Activated T-cell treated with anti-CD3 and anti-CD28 coated beads, Interleukin-2, amount 50 U/mL, for 24 hours (primary cell): ENCODE data around the gene HS6ST1.

Source experiments
- DNase-seq: peaks from one replicate; pipeline ENCODE4 v3.0.0-alpha.2; 2020
- H3K27ac Mint-ChIP-seq: 2 replicates; pipeline ENCODE4 v1.8.0; 2020; ENCODE audit warnings: mild to moderate bottlenecking, mixed read lengths
- H3K27me3 Mint-ChIP-seq: 2 replicates; pipeline ENCODE4 v1.8.0; 2020; ENCODE audit warnings: mixed read lengths
- H3K36me3 Mint-ChIP-seq: 2 replicates; pipeline ENCODE4 v1.8.0; 2020; ENCODE audit warnings: low read depth, mixed read lengths
- H3K4me1 Mint-ChIP-seq: 2 replicates; pipeline ENCODE4 v1.8.0; 2020; ENCODE audit warnings: low read depth, mixed read lengths
- H3K4me3 Mint-ChIP-seq: 2 replicates; pipeline ENCODE4 v1.8.0; 2020; ENCODE audit warnings: mild to moderate bottlenecking, moderate library complexity, mixed read lengths
- H3K9me3 Mint-ChIP-seq: 2 replicates; pipeline ENCODE4 v1.8.0; 2020; ENCODE audit warnings: mixed read lengths

Gene HS6ST1

GRCh38 chr2:128304330-128304714 is 14.3 kb downstream of the HS6ST1 start:
- peaks cover 6% of the 10 kb centered on the region for H3K36me3 Mint-ChIP-seq
- DNase-seq, result no peak
- no peaks in the 10 kb centered on the region for H3K9me3 Mint-ChIP-seq
- no peak overlapping the region for H3K27ac Mint-ChIP-seq
- no peak overlapping the region for H3K4me3 Mint-ChIP-seq
- peaks cover 7% of the 10 kb centered on the region for H3K4me1 Mint-ChIP-seq
- H3K27me3 Mint-ChIP-seq, result no peaks in the 10 kb centered on the region

DNA sequence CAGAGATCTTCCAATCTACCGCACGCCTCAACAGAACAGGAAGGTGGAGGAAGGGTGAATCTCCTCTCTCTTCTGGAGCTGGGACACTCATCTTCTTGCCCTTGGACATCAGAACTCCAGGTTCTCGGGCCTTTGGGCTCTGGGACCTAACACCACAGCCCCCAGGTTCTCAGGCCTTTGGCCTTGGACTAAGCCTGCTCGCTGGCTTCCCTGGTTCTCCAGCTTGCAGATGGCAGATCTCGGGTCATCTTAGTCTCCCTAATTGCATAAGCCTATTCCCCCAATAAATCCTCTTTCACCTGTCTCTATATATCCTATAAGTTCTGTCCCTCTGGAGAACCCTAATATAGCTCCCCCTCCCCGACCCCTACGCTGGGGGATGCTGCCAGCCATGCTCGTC is 14.8 kb downstream of the HS6ST1 start:
- peaks cover 7% of the 10 kb centered on the region for H3K4me1 Mint-ChIP-seq
- no peak overlapping the region for H3K27ac Mint-ChIP-seq
- H3K36me3 Mint-ChIP-seq, result peaks cover 6% of the 10 kb centered on the region
- no peaks in the 10 kb centered on the region for H3K27me3 Mint-ChIP-seq
- H3K4me3 Mint-ChIP-seq, result no peak overlapping the region
- no peak for DNase-seq
- no peaks in the 10 kb centered on the region for H3K9me3 Mint-ChIP-seq

DNA sequence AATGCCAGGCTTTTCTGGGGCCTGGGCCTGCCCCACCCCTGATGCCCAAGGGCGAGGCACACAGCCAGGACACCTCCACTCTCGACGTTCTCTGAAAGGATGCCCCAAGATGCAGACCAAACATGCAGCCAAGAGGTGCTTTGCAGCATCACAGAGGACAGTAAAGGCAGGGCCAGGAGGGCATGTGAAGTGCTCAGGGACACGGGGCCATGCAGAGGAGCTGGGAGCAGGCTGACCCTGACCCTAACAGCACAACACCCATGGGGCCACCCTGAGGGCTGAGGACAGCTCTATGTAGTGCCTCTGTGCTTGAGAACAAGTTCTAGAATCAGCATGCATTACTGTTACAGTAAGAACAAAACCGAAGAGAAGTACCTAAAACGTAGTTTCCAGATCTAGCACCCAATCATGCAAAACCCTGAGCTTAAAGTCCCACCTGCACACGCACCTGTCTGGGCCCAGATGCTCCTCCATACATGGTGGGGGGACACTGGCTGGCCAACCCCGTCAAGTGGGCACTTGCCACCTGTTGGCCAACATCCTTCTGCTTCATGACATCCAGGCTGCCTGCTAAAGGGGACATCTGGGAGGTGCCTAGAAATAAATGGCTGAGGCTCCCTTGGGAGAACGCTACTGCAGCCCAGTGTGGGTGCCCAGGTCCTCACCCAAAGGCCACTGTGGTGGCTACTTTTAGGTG is 15.4 kb downstream of the HS6ST1 start:
- Mint-ChIP-seq H3K36me3 (peaks cover 9% of the 10 kb centered on the region), H3K27me3 (no peaks in the 10 kb centered on the region), H3K27ac (no peak overlapping the region), H3K4me3 (no peak overlapping the region), H3K9me3 (peaks cover 3% of the 10 kb centered on the region), H3K4me1 (peaks cover 7% of the 10 kb centered on the region)
- no peak for DNase-seq

- DNase-seq, result no peak
- Mint-ChIP-seq H3K27me3 (no peaks in the 10 kb centered on the region), H3K36me3 (peaks cover 6% of the 10 kb centered on the region), H3K4me3 (no peak overlapping the region), H3K9me3 (peaks cover 3% of the 10 kb centered on the region), H3K27ac (no peak overlapping the region), H3K4me1 (peaks cover 5% of the 10 kb centered on the region)
These were observed 16.0 kb downstream of the HS6ST1 start for GRCh38 chr2:128302744-128303067.

GRCh38 chr2:128302011-128302743 is 16.5 kb downstream of the HS6ST1 start:
- DNase-seq, result no peak
- peaks cover 5% of the 10 kb centered on the region for H3K36me3 Mint-ChIP-seq
- peaks cover 3% of the 10 kb centered on the region for H3K9me3 Mint-ChIP-seq
- H3K4me3 Mint-ChIP-seq, result no peak overlapping the region
- no peak overlapping the region for H3K27ac Mint-ChIP-seq
- peaks cover 6% of the 10 kb centered on the region for H3K4me1 Mint-ChIP-seq
- H3K27me3 Mint-ChIP-seq, result no peaks in the 10 kb centered on the region

DNA sequence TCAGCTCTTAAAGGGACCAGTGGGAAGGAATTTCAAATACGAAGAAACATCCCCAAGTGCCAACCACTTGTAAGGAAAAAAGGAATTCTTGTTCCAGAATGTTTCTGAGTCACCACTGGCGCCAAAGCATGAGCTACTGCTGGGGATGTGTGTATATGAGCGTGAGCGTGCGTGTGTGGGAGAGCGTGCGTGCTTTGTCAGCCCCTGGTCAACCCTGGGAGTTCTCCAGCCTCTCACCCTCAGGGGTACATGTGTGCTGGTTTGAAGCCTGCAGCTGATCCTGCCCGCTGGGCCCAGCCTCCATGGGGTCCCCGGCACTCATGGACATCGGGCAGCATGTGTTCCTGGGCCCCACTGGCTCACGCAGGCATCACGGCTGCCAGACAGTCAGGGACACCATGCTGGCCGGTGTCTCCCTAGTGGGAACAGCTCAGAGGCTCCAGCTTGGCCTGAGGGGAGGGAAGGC is 17.1 kb downstream of the HS6ST1 start:
- Mint-ChIP-seq H3K9me3 (peaks cover 3% of the 10 kb centered on the region), H3K4me1 (peaks cover 8% of the 10 kb centered on the region), H3K27me3 (no peaks in the 10 kb centered on the region), H3K4me3 (no peak overlapping the region), H3K27ac (no peak overlapping the region), H3K36me3 (peaks cover 4% of the 10 kb centered on the region)
- no peak for DNase-seq

GRCh38 chr2:128301021-128301420 is 17.6 kb downstream of the HS6ST1 start:
- DNase-seq, result no peak
- H3K27ac Mint-ChIP-seq, result no peak overlapping the region
- H3K27me3 Mint-ChIP-seq, result no peaks in the 10 kb centered on the region
- no peak overlapping the region for H3K4me3 Mint-ChIP-seq
- H3K36me3 Mint-ChIP-seq, result peaks cover 4% of the 10 kb centered on the region
- peaks cover 4% of the 10 kb centered on the region for H3K4me1 Mint-ChIP-seq
- H3K9me3 Mint-ChIP-seq, result peaks cover 3% of the 10 kb centered on the region

DNA sequence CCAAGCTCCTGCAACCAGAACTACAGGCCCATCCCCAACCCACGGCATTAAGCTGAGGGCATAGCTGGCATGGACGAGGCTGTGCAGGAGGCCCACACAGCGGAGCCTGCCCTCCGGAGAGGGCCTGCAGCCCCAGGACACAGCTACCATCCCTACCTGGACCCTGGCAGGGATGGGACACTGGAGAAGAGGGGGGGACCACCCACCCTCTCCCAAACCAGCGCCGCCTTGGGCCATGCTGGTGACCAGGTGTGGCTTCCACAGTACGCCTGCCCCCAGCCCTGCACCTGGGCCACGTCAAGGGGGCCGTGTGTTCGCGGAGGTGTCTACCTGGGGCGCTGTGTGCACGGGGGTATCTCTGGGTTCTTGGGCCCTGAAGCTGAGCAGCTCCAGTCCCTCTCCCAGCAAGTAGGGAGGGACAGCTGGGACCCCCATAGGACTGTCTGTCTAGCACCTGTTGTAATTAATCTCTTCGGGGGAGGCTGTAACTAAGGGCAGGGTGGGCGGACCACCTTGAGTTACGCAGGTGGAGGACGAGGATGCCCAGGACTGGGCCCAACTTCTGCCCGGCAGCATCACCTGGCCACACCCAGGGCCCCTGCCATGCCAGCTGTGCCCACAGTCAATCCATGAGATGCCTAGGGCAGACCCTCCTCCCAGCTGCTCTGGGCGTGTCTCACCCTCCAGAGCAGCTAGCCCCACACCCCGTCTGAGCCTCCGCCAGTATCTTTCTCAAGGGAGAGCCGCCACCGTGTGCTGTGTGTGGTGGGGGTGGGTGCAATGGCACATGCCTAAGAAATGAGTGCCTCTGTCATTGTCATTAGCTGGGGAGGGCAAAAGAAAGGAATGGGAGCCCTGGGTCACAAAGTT is 18.3 kb downstream of the HS6ST1 start:
- no peak overlapping the region for H3K27ac Mint-ChIP-seq
- H3K9me3 Mint-ChIP-seq, result peaks cover 3% of the 10 kb centered on the region
- H3K4me3 Mint-ChIP-seq, result no peak overlapping the region
- H3K36me3 Mint-ChIP-seq, result peaks cover 4% of the 10 kb centered on the region
- DNase-seq, result no peak
- peaks cover 4% of the 10 kb centered on the region for H3K4me1 Mint-ChIP-seq
- H3K27me3 Mint-ChIP-seq, result no peaks in the 10 kb centered on the region

DNA sequence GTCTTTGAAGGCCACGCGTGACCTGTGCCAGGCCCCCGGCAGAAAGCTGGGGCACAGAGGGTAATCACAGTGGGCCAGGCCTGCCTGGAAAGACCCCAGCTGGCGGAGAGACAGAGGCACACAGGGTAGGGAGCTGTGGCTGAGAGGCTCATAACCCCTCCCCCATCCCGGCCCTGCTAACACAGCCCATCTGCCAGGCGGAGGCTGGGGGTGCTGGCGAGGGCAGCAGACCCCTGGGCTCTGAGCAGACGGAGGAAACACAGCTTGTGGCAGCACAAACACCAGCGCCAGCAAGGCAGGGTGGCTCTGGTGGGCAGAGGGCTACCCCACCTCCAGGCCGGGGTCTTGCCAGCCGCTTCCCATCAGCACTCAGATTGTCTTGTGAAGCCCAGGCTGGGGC is 19.0 kb downstream of the HS6ST1 start:
- Mint-ChIP-seq H3K4me3 (no peak overlapping the region), H3K36me3 (peaks cover 4% of the 10 kb centered on the region), H3K9me3 (peaks cover 3% of the 10 kb centered on the region), H3K27me3 (no peaks in the 10 kb centered on the region), H3K27ac (no peak overlapping the region), H3K4me1 (peaks cover 6% of the 10 kb centered on the region)
- no peak for DNase-seq

- peaks cover 4% of the 10 kb centered on the region for H3K36me3 Mint-ChIP-seq
- H3K9me3 Mint-ChIP-seq, result peaks cover 3% of the 10 kb centered on the region
- H3K27me3 Mint-ChIP-seq, result no peaks in the 10 kb centered on the region
- H3K27ac Mint-ChIP-seq, result no peak overlapping the region
- no peak overlapping the region for H3K4me3 Mint-ChIP-seq
- peaks cover 7% of the 10 kb centered on the region for H3K4me1 Mint-ChIP-seq
- DNase-seq, result no peak
These were observed 19.7 kb downstream of the HS6ST1 start for GRCh38 chr2:128298846-128299507.

- Mint-ChIP-seq H3K4me1 (peaks cover 7% of the 10 kb centered on the region), H3K9me3 (peaks cover 3% of the 10 kb centered on the region), H3K36me3 (peaks cover 4% of the 10 kb centered on the region), H3K27me3 (no peaks in the 10 kb centered on the region), H3K27ac (no peak overlapping the region), H3K4me3 (no peak overlapping the region)
- no peak for DNase-seq
These were observed 20.4 kb downstream of the HS6ST1 start for GRCh38 chr2:128298286-128298685.

DNA sequence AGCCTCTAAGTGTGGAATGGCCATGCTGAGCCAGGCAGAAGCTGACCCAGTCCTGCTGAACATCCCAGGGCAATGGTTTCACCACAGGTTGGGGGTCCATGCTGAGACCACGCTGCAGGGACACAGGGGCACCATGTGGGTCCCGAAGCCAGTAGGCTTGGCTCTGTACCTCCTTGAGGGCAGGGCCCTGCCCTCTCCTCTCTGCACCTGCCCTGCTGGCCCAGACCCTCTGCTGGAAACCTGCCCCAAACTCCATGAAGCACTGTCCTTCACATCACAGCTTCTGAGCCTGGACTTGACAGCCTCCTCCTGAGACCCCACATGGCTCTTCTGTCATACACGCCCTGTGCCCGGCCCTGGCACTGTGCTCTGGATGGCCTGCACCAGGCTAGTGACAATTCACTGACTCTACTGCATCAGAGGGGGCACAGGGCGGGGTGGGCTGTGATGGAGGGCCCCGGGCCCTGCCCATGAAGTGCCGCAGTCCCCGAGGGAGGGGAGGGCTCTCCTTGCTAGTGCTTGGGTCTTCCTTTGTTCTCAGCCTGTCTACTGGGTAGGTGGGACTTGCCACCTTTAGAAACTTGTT is 24.7 kb downstream of the HS6ST1 start:
- Mint-ChIP-seq H3K27ac (no peak overlapping the region), H3K36me3 (peaks cover 10% of the 10 kb centered on the region), H3K4me3 (no peak overlapping the region), H3K9me3 (peaks cover 3% of the 10 kb centered on the region), H3K4me1 (peaks cover 8% of the 10 kb centered on the region), H3K27me3 (no peaks in the 10 kb centered on the region)
- DNase-seq, result no peak

GRCh38 chr2:128293426-128293755 is 25.3 kb downstream of the HS6ST1 start:
- peaks cover 8% of the 10 kb centered on the region for H3K4me1 Mint-ChIP-seq
- peaks cover 12% of the 10 kb centered on the region for H3K36me3 Mint-ChIP-seq
- DNase-seq, result no peak
- H3K27ac Mint-ChIP-seq, result no peak overlapping the region
- no peaks in the 10 kb centered on the region for H3K27me3 Mint-ChIP-seq
- peaks cover 2% of the 10 kb centered on the region for H3K9me3 Mint-ChIP-seq
- no peak overlapping the region for H3K4me3 Mint-ChIP-seq
